ENCODE data around the gene GTF2H3.

Gene GTF2H3

GRCh38 chr12:123671876-123672275 lies 38.2 kb downstream of the GTF2H3 start:
- H3K27ac ChIP-seq: peak overlapping the region; percentile 66; the same call in 1 of the 2 replicates
- no peak for TF ChIP-seq CTCF (conservative IDR thresholded peaks at IDR 0.05; ENCODE audit: low read depth)
- ChIA-PET CTCF (no interaction called here), POLR2A (ENCODE audit: low non-redundant PET) (no interaction called here)
- DNase-seq (ENCODE audit: low spot score): no peak

- no peak for DNase-seq (ENCODE audit: low spot score)
- ChIA-PET POLR2A (ENCODE audit: low non-redundant PET) (no interaction called here), CTCF (interaction anchor here (1.0 kb wide), 1 partner anchor 36 kb away, joined by 3 read pairs; the partner anchor contains the start of gene ATP6V0A2)
- no peak for TF ChIP-seq CTCF (conservative IDR thresholded peaks at IDR 0.05; ENCODE audit: low read depth)
- H3K27ac ChIP-seq: no peak overlapping the region
Measured at GRCh38 chr12:123675436-123675835, 41.8 kb downstream of the GTF2H3 start.

GRCh38 chr12:123676616-123677320 lies 43.1 kb downstream of the GTF2H3 start:
- POLR2A ChIA-PET (ENCODE audit: low non-redundant PET): no interaction called here

GRCh38 chr12:123678981-123679380 lies 45.4 kb downstream of the GTF2H3 start:
- POLR2A ChIA-PET (ENCODE audit: low non-redundant PET): no interaction called here

More at GRCh38 chr12:123676616-123677320, 43.1 kb downstream of the GTF2H3 start:
- DNase-seq (ENCODE audit: low spot score): no peak
- H3K27ac ChIP-seq: no peak overlapping the region
- TF ChIP-seq CTCF (conservative IDR thresholded peaks at IDR 0.05; ENCODE audit: low read depth): no peak
- CTCF ChIA-PET: no interaction called here

GRCh38 chr12:123681605-123682004 lies 48.0 kb downstream of the GTF2H3 start:
- H3K27ac ChIP-seq: no peak overlapping the region
- TF ChIP-seq CTCF (conservative IDR thresholded peaks at IDR 0.05; ENCODE audit: low read depth): no peak
- ChIA-PET CTCF (interaction anchor here (1.1 kb wide), 1 partner anchor 21 kb away, joined by 4 read pairs; no protein-coding TSS in a partner anchor), POLR2A (ENCODE audit: low non-redundant PET) (no interaction called here)
- no peak for DNase-seq (ENCODE audit: low spot score)

More at GRCh38 chr12:123678981-123679380, 45.4 kb downstream of the GTF2H3 start:
- no peak for DNase-seq (ENCODE audit: low spot score)
- H3K27ac ChIP-seq: no peak overlapping the region
- CTCF ChIA-PET: interaction anchor here (0.6 to 0.7 kb wide), 2 partner anchors 338 to 585 kb away, joined by 3 read pairs; no protein-coding TSS in a partner anchor
- no peak for TF ChIP-seq CTCF (conservative IDR thresholded peaks at IDR 0.05; ENCODE audit: low read depth)

- H3K27ac ChIP-seq: no peak overlapping the region
- ChIA-PET CTCF (no interaction called here), POLR2A (ENCODE audit: low non-redundant PET) (no interaction called here)
- TF ChIP-seq CTCF (conservative IDR thresholded peaks at IDR 0.05; ENCODE audit: low read depth): no peak
- DNase-seq (ENCODE audit: low spot score): no peak
Measured at GRCh38 chr12:123683964-123684363, 50.3 kb downstream of the GTF2H3 start.
